GM19395 (cell line): ENCODE results near the gene SMAD6.
"Not testable (repeated sequence)": the region's sequence is repeated elsewhere in the genome, so short reads cannot be mapped to it uniquely, and the experiment has no call there.

ENCODE experiments used
- ATAC-seq: cut with Tn5 transposase; IDR thresholded peaks from one replicate; pipeline ENCODE4 v1.9.1; 2021; ENCODE audit warnings: mild to moderate bottlenecking, moderate library complexity; ENCODE audit not compliant: unreplicated experiment

The SMAD6 gene

GRCh38 chr15:66821307-66821706 lies 119.3 kb downstream of the SMAD6 start:
- no peak for ATAC-seq

- no peak for ATAC-seq
These were observed 120.1 kb downstream of the SMAD6 start for GRCh38 chr15:66822114-66822513.

GRCh38 chr15:66822576-66822975 lies 120.5 kb downstream of the SMAD6 start:
- ATAC-seq, result no peak

GRCh38 chr15:66823601-66824000 lies 121.6 kb downstream of the SMAD6 start:
- no peak for ATAC-seq

GRCh38 chr15:66824424-66824823 lies 122.4 kb downstream of the SMAD6 start:
- ATAC-seq, result no peak

- ATAC-seq, result no peak
These were observed 123.1 kb downstream of the SMAD6 start for GRCh38 chr15:66825139-66825538.

GRCh38 chr15:66825731-66826130 lies 123.7 kb downstream of the SMAD6 start:
- no peak for ATAC-seq

- ATAC-seq, result no peak
These were observed 124.5 kb downstream of the SMAD6 start for GRCh38 chr15:66826507-66826906.

GRCh38 chr15:66827039-66827697 lies 125.1 kb downstream of the SMAD6 start:
- ATAC-seq, result no peak

- ATAC-seq, result no peak
These were observed 125.6 kb downstream of the SMAD6 start for GRCh38 chr15:66827698-66828055.

- ATAC-seq, result not testable (repeated sequence)
These were observed 126.9 kb downstream of the SMAD6 start for GRCh38 chr15:66828817-66829541.

- ATAC-seq, result no peak
These were observed 127.6 kb downstream of the SMAD6 start for GRCh38 chr15:66829551-66830121.

GRCh38 chr15:66830358-66830757 lies 128.3 kb downstream of the SMAD6 start:
- no peak for ATAC-seq

GRCh38 chr15:66830823-66831222 lies 128.8 kb downstream of the SMAD6 start:
- no peak for ATAC-seq

GRCh38 chr15:66831289-66831688 lies 129.3 kb downstream of the SMAD6 start:
- ATAC-seq, result no peak

GRCh38 chr15:66831801-66832390 lies 129.9 kb downstream of the SMAD6 start:
- ATAC-seq, result no peak
